Measurements from ENCODE around the gene USP8.
"Not testable (repeated sequence)": the region's sequence is repeated elsewhere in the genome, so short reads cannot be mapped to it uniquely, and the experiment has no call there.

USP8 gene

GRCh38 chr15:50493625-50494024 is 69.4 kb downstream of the USP8 start:
- TF ChIP-seq POLR2A (IDR thresholded peaks at IDR 0.05; ENCODE audit: extremely low read depth, insufficient read length) (no peak), MAX (IDR thresholded peaks at IDR 0.05; ENCODE audit: low read depth, low read length) (no peak), MYC (IDR thresholded peaks at IDR 0.05; ENCODE audit: low read depth, low read length) (no peak)
- TF ChIP-seq, protein P1, sequence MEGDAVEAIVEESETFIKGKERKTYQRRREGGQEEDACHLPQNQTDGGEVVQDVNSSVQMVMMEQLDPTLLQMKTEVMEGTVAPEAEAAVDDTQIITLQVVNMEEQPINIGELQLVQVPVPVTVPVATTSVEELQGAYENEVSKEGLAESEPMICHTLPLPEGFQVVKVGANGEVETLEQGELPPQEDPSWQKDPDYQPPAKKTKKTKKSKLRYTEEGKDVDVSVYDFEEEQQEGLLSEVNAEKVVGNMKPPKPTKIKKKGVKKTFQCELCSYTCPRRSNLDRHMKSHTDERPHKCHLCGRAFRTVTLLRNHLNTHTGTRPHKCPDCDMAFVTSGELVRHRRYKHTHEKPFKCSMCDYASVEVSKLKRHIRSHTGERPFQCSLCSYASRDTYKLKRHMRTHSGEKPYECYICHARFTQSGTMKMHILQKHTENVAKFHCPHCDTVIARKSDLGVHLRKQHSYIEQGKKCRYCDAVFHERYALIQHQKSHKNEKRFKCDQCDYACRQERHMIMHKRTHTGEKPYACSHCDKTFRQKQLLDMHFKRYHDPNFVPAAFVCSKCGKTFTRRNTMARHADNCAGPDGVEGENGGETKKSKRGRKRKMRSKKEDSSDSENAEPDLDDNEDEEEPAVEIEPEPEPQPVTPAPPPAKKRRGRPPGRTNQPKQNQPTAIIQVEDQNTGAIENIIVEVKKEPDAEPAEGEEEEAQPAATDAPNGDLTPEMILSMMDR (IDR thresholded peaks at IDR 0.05; ENCODE audit: low read depth, low read length): no peak
- no peak overlapping the region for H3K4me3 ChIP-seq (ENCODE audit: low read depth, low read length)
- DNase-seq (ENCODE audit: low read depth): no peak

GRCh38 chr15:50494547-50494946 is 70.3 kb downstream of the USP8 start:
- not testable (repeated sequence) for DNase-seq (ENCODE audit: low read depth); H3K4me3 ChIP-seq (ENCODE audit: low read depth, low read length)

DNA sequence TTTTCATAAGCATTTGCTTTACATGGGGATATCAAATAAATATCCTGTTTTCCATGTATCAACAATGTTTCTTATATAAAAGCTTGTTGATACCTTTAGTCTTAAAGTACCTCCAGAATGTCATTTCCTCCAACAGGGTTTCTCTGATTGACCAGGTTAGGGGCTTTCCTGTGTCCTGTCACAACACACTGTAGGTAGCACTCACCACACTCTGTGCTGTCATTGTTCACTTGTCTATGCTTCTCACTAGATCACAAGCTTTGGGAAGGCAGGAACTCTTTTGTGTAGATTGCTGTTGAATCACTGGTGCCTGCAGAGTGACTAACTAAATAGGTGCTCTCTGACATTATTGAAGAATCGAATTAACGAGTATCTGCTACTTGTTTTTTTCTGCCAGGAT is 72.5 kb downstream of the USP8 start:
- DNase-seq (ENCODE audit: low read depth): no peak
- TF ChIP-seq MAX (IDR thresholded peaks at IDR 0.05; ENCODE audit: low read depth, low read length) (no peak), MYC (IDR thresholded peaks at IDR 0.05; ENCODE audit: low read depth, low read length) (no peak), POLR2A (IDR thresholded peaks at IDR 0.05; ENCODE audit: extremely low read depth, insufficient read length) (no peak)
- TF ChIP-seq, protein P1 (IDR thresholded peaks at IDR 0.05; ENCODE audit: low read depth, low read length): no peak
- no peak overlapping the region for H3K4me3 ChIP-seq (ENCODE audit: low read depth, low read length)

- no peak for DNase-seq (ENCODE audit: low read depth)
- no peak overlapping the region for H3K4me3 ChIP-seq (ENCODE audit: low read depth, low read length)
- TF ChIP-seq POLR2A (IDR thresholded peaks at IDR 0.05; ENCODE audit: extremely low read depth, insufficient read length) (no peak), MAX (IDR thresholded peaks at IDR 0.05; ENCODE audit: low read depth, low read length) (no peak), MYC (IDR thresholded peaks at IDR 0.05; ENCODE audit: low read depth, low read length) (no peak)
- TF ChIP-seq, protein P1 (IDR thresholded peaks at IDR 0.05; ENCODE audit: low read depth, low read length): no peak
These were observed 76.1 kb downstream of the USP8 start for GRCh38 chr15:50500352-50500751.

DNA sequence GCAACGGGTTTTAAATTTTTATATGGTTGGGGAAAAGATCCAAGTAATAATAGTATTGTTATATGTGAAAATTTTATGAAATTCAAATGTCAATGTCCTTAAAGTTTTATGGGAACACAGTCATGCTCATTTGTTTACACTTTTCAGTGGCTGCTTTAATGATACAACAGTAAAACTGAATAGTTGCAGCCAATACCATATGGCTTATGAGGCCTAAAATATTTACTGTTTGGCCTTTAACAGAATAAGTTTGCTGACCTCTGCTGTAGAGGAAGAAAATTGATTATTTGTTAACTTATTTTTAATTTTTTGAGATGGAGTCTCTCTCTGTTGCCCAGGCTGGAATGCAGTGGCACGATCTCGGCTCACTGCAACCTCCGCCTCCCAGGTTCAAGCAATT is 77.6 kb downstream of the USP8 start:
- no peak overlapping the region for H3K4me3 ChIP-seq (ENCODE audit: low read depth, low read length)
- DNase-seq (ENCODE audit: low read depth): no peak
- no peak for TF ChIP-seq MAX (IDR thresholded peaks at IDR 0.05; ENCODE audit: low read depth, low read length)
- TF ChIP-seq, protein P1 (IDR thresholded peaks at IDR 0.05; ENCODE audit: low read depth, low read length): no peak
- no peak for TF ChIP-seq POLR2A (IDR thresholded peaks at IDR 0.05; ENCODE audit: extremely low read depth, insufficient read length)
- no peak for TF ChIP-seq MYC (IDR thresholded peaks at IDR 0.05; ENCODE audit: low read depth, low read length)

- H3K4me3 ChIP-seq (ENCODE audit: low read depth, low read length): no peak overlapping the region
- peak; percentile 7 for DNase-seq (ENCODE audit: low read depth)
- TF ChIP-seq POLR2A (IDR thresholded peaks at IDR 0.05; ENCODE audit: extremely low read depth, insufficient read length) (no peak), MAX (IDR thresholded peaks at IDR 0.05; ENCODE audit: low read depth, low read length) (no peak), MYC (IDR thresholded peaks at IDR 0.05; ENCODE audit: low read depth, low read length) (no peak)
- TF ChIP-seq, protein P1 (IDR thresholded peaks at IDR 0.05; ENCODE audit: low read depth, low read length): no peak
These were observed 78.9 kb downstream of the USP8 start for GRCh38 chr15:50503144-50503543.

GRCh38 chr15:50505656-50506055 is 81.5 kb downstream of the USP8 start:
- not testable (repeated sequence) for DNase-seq (ENCODE audit: low read depth); H3K4me3 ChIP-seq (ENCODE audit: low read depth, low read length)
